Ascending aorta (tissue), 2 donors: ENCODE measurements around the gene KLHL35. TPM values are rescaled to one million over a fixed set of nuclear protein-coding genes. Genes with fewer than 3 reads are reported as not detected.

ENCODE experiments used
- DNase-seq, 2 donors: peaks; one replicate each; pipeline ENCODE4 v3.0.0-alpha.2; 2019; ENCODE audit warnings: low spot score in 2 of 2
- H3K27ac ChIP-seq, 2 donors: fragments of 200-600 bp; sonication (generic); one replicate each; pipeline ENCODE4 v1.5.1; 2016 to 2017; ENCODE audit warnings: mild to moderate bottlenecking in 1 of 2
- H3K27me3 ChIP-seq: fragments of 200-600 bp; sonication (generic); one replicate; pipeline ENCODE4 v1.5.1; 2017
- H3K36me3 ChIP-seq, 2 donors: fragments of 200-600 bp; sonication (generic); one replicate each; pipeline ENCODE4 v1.5.1; 2016
- H3K4me1 ChIP-seq, 2 donors: fragments of 200-600 bp; sonication (generic); one replicate each; pipeline ENCODE4 v1.5.1; 2016 to 2017; ENCODE audit warnings: mild to moderate bottlenecking in 1 of 2
- H3K4me3 ChIP-seq, 2 donors: fragments of 200-600 bp; sonication (generic); one replicate each; pipeline ENCODE4 v1.5.1; 2016 to 2017; ENCODE audit warnings: mild to moderate bottlenecking in 1 of 2
- H3K9me3 ChIP-seq, 2 donors: fragments of 200-600 bp; sonication (generic); one replicate each; pipeline ENCODE4 v1.5.1; 2016
- intact Hi-C: fragments of 100-400 bp; cut with DNase I; formaldehyde crosslinking; loops from one replicate; pipeline ENCODE4 v1.15.1; 2023
- total RNA-seq: library from RNA; depleted of rRNA; stranded (reverse); fragments of >200 nt; gene quantifications from one replicate; pipeline ENCODE4 v1.1.0, GENCODE V29; 2016
- TF ChIP-seq, protein P1 (sequence below), 3 experiments: fragments of 200-600 bp in 2 of 3; fragments of 450-650 bp in 1 of 3; sonication (generic) in 2 of 3; IDR thresholded peaks; one replicate each; pipeline ENCODE4 v1.5.1; 2016 to 2019; ENCODE audit warnings: antibody characterized with exemption in 3 of 3, mild to moderate bottlenecking in 1 of 3, moderate library complexity in 1 of 3

The KLHL35 gene
- total RNA-seq, 1 donor from 2014 or later, result not detected

DNA sequence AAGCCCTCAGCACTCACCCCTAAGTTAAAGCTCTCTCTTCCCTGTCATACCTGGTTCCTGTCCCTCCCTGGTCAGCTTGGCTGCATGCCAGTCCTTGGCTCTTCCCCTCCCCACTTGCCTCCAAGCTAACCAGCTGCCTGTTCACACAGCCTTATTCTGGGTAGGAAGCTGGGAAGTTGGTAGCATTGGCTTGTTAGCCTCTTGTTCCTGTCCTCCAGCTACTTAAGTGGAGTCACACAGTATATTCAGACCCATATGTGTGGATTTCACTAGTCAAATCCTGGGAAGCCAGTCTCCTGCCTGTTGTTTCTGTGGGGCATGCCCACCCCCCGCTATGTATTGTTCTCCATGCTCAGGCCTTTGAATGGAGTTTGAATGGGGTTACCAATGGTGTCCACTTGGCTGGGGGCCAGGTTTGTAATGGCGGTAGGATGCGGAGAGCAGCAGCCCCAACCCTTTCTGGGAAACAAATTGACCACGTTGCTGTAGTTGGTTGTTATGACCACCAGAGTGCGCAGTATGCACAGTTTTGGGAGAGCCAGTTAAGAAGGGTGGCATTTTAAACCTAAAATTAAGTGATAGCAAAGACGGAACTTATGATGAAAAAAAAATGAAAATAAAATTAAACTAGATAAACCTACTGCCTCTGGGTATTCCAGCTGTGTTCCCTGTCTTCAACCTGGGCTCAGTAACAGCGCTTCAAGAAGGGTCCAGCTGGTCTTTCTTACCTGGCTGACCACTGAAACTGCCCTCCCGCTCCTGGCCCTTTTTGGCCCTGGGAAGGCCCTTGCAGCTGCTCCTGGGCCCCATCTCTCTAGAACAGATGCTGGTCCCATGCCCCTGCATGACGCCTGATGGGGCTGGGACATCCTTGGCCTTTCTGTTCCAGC is 44.4 kb downstream of the KLHL35 start:
- Histone ChIP-seq H3K27ac (no peak overlapping the region), H3K36me3 (no peaks in the 10 kb centered on the region), H3K27me3 (no peaks in the 10 kb centered on the region), H3K9me3 (no peaks in the 10 kb centered on the region), H3K4me3 (no peak overlapping the region), H3K4me1 (no peaks in the 10 kb centered on the region)
- TF ChIP-seq, protein P1, sequence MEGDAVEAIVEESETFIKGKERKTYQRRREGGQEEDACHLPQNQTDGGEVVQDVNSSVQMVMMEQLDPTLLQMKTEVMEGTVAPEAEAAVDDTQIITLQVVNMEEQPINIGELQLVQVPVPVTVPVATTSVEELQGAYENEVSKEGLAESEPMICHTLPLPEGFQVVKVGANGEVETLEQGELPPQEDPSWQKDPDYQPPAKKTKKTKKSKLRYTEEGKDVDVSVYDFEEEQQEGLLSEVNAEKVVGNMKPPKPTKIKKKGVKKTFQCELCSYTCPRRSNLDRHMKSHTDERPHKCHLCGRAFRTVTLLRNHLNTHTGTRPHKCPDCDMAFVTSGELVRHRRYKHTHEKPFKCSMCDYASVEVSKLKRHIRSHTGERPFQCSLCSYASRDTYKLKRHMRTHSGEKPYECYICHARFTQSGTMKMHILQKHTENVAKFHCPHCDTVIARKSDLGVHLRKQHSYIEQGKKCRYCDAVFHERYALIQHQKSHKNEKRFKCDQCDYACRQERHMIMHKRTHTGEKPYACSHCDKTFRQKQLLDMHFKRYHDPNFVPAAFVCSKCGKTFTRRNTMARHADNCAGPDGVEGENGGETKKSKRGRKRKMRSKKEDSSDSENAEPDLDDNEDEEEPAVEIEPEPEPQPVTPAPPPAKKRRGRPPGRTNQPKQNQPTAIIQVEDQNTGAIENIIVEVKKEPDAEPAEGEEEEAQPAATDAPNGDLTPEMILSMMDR (IDR thresholded peaks at IDR 0.05), result peak; percentile 76 to 83 (median 79)
- intact Hi-C loops, result loop anchor here (1.0 kb wide), 1 partner anchor 144 kb away; no protein-coding TSS in a partner anchor
- peak in 1 of 2 donors; percentile 85 for DNase-seq

DNA sequence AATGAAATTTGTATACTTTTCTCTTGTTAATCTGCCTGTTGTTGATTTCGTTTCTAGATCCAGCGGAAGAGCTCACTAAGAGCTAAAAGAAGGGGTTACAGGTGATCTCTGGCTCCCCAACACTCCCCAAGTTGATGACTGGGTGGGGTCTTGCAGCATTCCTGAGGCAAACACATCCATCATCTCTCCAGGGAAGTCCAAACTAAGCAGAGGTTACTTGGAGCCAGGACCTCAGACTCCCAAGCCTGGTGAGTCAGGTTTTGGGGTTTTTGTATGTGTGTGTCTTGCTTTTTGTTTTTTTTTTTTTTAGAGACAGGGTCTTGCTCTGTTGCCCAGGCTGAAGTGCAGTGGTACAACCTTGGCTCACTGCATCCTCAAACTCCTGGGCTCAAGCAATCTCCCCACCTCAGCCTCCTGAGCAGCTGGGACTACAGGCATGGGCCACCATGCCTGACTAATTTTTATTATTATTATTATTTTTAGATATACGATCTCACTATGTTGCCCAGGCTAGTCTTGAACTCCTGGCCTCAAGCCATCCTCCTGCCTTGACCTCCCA is 45.2 kb downstream of the KLHL35 start:
- no peak overlapping the region for H3K4me3 ChIP-seq
- DNase-seq, result no peak
- no peaks in the 10 kb centered on the region for H3K4me1 ChIP-seq
- no peaks in the 10 kb centered on the region for H3K9me3 ChIP-seq
- intact Hi-C loops, result loop anchor here (1.0 kb wide), 1 partner anchor 144 kb away; no protein-coding TSS in a partner anchor
- TF ChIP-seq, protein P1 (IDR thresholded peaks at IDR 0.05), result no peak
- H3K27ac ChIP-seq, result no peak overlapping the region
- no peaks in the 10 kb centered on the region for H3K36me3 ChIP-seq
- no peaks in the 10 kb centered on the region for H3K27me3 ChIP-seq

DNA sequence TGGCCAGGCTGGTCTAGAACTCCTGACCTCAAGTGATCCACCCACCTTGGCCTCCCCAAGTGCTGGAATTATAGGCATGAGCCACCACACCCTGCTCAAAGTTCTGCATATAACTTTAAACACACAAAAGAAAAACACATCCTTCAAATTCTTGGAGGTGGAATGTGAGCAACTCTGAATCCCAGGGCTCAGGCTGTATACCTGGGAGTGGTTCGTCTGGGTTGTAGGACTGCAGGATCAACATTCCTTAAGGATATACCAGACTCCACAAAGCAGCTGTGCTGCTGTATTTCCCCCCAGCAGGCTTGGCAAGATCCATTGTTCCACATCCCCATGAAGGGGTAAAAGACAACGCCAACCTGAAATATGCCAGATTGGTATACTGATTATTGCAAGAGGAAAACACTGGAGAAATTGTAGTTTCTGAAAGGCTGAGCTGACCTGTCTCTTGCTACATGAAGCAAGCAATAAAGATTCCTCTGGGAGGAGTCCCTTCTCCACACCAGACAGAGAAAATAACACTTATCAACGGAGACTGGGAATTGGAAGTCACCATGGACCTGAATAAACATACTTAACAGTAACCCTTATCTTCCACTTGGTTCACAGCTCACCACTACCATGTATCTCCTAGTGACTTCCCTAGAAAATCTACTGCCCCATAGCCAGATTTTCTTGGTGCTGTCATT is 45.9 kb downstream of the KLHL35 start:
- H3K27ac ChIP-seq, result no peak overlapping the region
- no peaks in the 10 kb centered on the region for H3K4me1 ChIP-seq
- intact Hi-C loops, result no loop called here
- TF ChIP-seq, protein P1 (IDR thresholded peaks at IDR 0.05), result no peak
- no peaks in the 10 kb centered on the region for H3K27me3 ChIP-seq
- H3K36me3 ChIP-seq, result no peaks in the 10 kb centered on the region
- no peak for DNase-seq
- H3K9me3 ChIP-seq, result no peaks in the 10 kb centered on the region
- no peak overlapping the region for H3K4me3 ChIP-seq

DNA sequence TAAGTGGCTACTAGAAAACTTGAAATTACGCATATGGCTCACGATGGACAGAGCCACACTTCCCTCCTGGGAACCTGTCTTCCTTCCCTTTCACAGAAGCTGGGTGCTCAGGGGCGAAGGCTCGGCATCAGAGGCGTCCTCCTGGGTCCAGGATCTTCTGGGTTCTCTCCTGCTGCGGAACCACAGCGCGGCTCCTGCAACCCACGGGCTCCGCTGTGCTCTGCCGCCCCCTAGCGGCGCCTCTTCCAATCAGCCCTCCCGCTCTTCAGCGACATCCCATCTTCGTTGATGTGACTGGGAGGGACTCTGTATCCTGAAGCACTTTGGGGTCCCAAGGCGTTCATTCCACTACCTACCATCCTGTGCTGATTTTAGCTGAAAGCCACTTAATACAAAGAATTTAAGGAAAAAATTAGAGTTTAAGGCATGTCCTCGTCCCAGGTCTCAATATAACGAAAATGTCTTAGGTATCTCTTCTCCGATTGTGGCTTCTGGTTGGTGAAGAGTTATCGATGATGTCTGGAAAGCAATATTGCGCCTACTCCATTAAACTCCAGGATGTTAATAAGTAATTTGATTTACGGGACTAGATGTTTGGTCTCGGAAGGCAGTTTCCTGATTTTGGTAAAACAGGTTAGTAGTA is 48.4 kb downstream of the KLHL35 start:
- Histone ChIP-seq H3K36me3 (no peaks in the 10 kb centered on the region), H3K9me3 (no peaks in the 10 kb centered on the region), H3K4me3 (no peak overlapping the region), H3K27me3 (no peaks in the 10 kb centered on the region), H3K27ac (no peak overlapping the region), H3K4me1 (no peaks in the 10 kb centered on the region)
- DNase-seq, result peak in 1 of 2 donors; percentile 88
- TF ChIP-seq, protein P1 (IDR thresholded peaks at IDR 0.05), result peak; percentile 93 to 99 (median 97)
- intact Hi-C loops, result loop anchor here (1.0 kb wide), 2 partner anchors 56 to 104 kb away; no protein-coding TSS in a partner anchor

DNA sequence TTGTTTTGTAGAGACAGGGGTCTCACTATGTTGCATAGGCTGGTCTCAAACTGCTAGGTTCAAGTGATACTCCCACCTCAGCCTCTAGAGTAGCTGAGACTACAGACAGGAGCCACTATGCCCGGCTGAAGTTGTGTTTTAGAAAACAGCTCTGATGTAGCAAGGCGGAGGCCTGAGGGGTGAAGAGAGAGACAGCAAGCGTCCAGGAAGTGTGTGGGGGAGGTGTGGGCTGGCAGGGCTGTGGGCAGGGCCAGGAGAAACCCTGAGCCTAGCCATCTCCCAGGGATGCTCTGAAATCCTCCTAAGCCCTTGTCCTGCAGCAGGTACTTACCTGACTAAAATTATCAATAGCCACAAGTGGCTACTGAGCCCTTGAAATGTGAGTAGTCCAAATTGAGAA is 49.8 kb downstream of the KLHL35 start:
- no peaks in the 10 kb centered on the region for H3K4me1 ChIP-seq
- intact Hi-C loops, result no loop called here
- no peak for DNase-seq
- no peaks in the 10 kb centered on the region for H3K9me3 ChIP-seq
- no peak overlapping the region for H3K4me3 ChIP-seq
- TF ChIP-seq, protein P1 (IDR thresholded peaks at IDR 0.05), result no peak
- no peak overlapping the region for H3K27ac ChIP-seq
- H3K36me3 ChIP-seq, result no peaks in the 10 kb centered on the region
- H3K27me3 ChIP-seq, result no peaks in the 10 kb centered on the region
